Measurements from ENCODE around the gene PLXNA4.
A peak's percentile ranks its signal among the peaks of the same experiment; 100 is the strongest.

The PLXNA4 gene

DNA sequence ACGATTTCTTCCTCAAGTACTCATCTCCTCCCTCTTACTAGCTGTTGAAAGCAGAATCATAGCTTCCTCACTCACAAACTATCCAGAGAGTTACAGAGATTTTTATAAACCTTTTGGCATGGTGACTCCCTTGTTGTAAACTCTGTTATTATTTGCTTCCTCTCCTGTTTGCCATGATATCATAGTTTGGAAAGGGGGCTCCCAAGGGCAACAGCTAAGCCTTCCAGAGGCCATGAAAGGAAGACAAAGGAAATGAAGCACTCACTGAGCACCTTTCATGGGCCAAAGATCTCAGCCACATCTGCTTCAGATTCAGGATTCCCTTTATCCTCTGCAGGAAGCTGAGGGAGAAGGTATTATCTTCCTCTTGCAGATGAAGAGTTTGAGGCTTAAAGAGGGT lies 484.6 kb downstream of the PLXNA4 start:
- Histone ChIP-seq H4K8ac (ENCODE audit: low read length) (no peak overlapping the region), H3K4me1 (ENCODE audit: control insufficient read depth, insufficient read depth, low read depth, low read length) (no peaks in the 10 kb centered on the region), H2BK15ac (ENCODE audit: low read depth, poor library complexity, severe bottlenecking) (no peak overlapping the region), H2BK120ac (ENCODE audit: low read depth, low read length) (no peak overlapping the region), H3K36me3 (ENCODE audit: control insufficient read depth in 1 of 2, insufficient read depth in 2 of 2, low read depth in 1 of 2, low read length in 2 of 2) (no peaks in the 10 kb centered on the region), H2BK5ac (ENCODE audit: low read depth, low read length, poor library complexity, severe bottlenecking) (no peak overlapping the region), H3K9me3 (ENCODE audit: control insufficient read depth, low read length) (no peaks in the 10 kb centered on the region), H4K91ac (ENCODE audit: low read length) (no peak overlapping the region), H3K9ac (ENCODE audit: low read length) (no peak overlapping the region), H3K14ac (ENCODE audit: low read length in 2 of 2) (no peak overlapping the region), H2BK12ac (ENCODE audit: low read length in 2 of 2) (no peak overlapping the region), H3K27ac (ENCODE audit: low read length, poor library complexity, severe bottlenecking) (no peak overlapping the region), H3K79me1 (replicated peaks; ENCODE audit: low read length, poor library complexity, severe bottlenecking) (no peaks in the 10 kb centered on the region), H3K23ac (ENCODE audit: low read length in 2 of 2) (no peak overlapping the region), H3K4me3 (ENCODE audit: insufficient read depth in 1 of 2, low read depth in 1 of 2, low read length in 2 of 2) (no peak overlapping the region), H2AFZ (ENCODE audit: low read depth, low read length) (no peak overlapping the region), H3K27me3 (ENCODE audit: control insufficient read depth in 1 of 2, insufficient read depth in 1 of 2, low read length in 2 of 2) (peaks cover 6 to 56% of the 10 kb centered on the region in 2 experiments), H3K4me2 (ENCODE audit: low read length, poor library complexity, severe bottlenecking) (no peak overlapping the region), H3K18ac (ENCODE audit: low read depth in 1 of 2, low read length in 2 of 2) (no peak overlapping the region), H2AK5ac (ENCODE audit: low read length, severe bottlenecking) (no peak overlapping the region), H3K4ac (ENCODE audit: low read depth in 1 of 2, low read length in 2 of 2) (no peak overlapping the region)
- WGBS = 44% methylated on average over 1 of the region's 1 CpG
- DNase-seq = no peak

- H3K4ac ChIP-seq (ENCODE audit: low read depth in 1 of 2, low read length in 2 of 2) = no peak overlapping the region
- no peak overlapping the region for H4K8ac ChIP-seq (ENCODE audit: low read length)
- H3K27ac ChIP-seq (ENCODE audit: low read length, poor library complexity, severe bottlenecking) = no peak overlapping the region
- no peak overlapping the region for H2BK120ac ChIP-seq (ENCODE audit: low read depth, low read length)
- peak; percentile 42 for DNase-seq
- no peak overlapping the region for H3K9ac ChIP-seq (ENCODE audit: low read length)
- H3K36me3 ChIP-seq (ENCODE audit: control insufficient read depth in 1 of 2, insufficient read depth in 2 of 2, low read depth in 1 of 2, low read length in 2 of 2) = no peaks in the 10 kb centered on the region
- 65% methylated on average over 2 of the region's 4 CpGs for WGBS
- no peak overlapping the region for H4K91ac ChIP-seq (ENCODE audit: low read length)
- no peak overlapping the region for H2AK5ac ChIP-seq (ENCODE audit: low read length, severe bottlenecking)
- H2BK5ac ChIP-seq (ENCODE audit: low read depth, low read length, poor library complexity, severe bottlenecking) = no peak overlapping the region
- no peaks in the 10 kb centered on the region for H3K9me3 ChIP-seq (ENCODE audit: control insufficient read depth, low read length)
- H3K4me1 ChIP-seq (ENCODE audit: control insufficient read depth, insufficient read depth, low read depth, low read length) = no peaks in the 10 kb centered on the region
- H3K4me2 ChIP-seq (ENCODE audit: low read length, poor library complexity, severe bottlenecking) = no peak overlapping the region
- no peak overlapping the region for H2BK12ac ChIP-seq (ENCODE audit: low read length in 2 of 2)
- no peak overlapping the region for H2BK15ac ChIP-seq (ENCODE audit: low read depth, poor library complexity, severe bottlenecking)
- peaks cover 6 to 51% of the 10 kb centered on the region in 2 experiments for H3K27me3 ChIP-seq (ENCODE audit: control insufficient read depth in 1 of 2, insufficient read depth in 1 of 2, low read length in 2 of 2)
- no peak overlapping the region for H3K18ac ChIP-seq (ENCODE audit: low read depth in 1 of 2, low read length in 2 of 2)
- H2AFZ ChIP-seq (ENCODE audit: low read depth, low read length) = no peak overlapping the region
- no peak overlapping the region for H3K14ac ChIP-seq (ENCODE audit: low read length in 2 of 2)
- no peak overlapping the region for H3K23ac ChIP-seq (ENCODE audit: low read length in 2 of 2)
- no peaks in the 10 kb centered on the region for H3K79me1 ChIP-seq (replicated peaks; ENCODE audit: low read length, poor library complexity, severe bottlenecking)
- no peak overlapping the region for H3K4me3 ChIP-seq (ENCODE audit: insufficient read depth in 1 of 2, low read depth in 1 of 2, low read length in 2 of 2)
Measured at GRCh38 chr7:132090444-132090843, 485.8 kb downstream of the PLXNA4 start.

GRCh38 chr7:132089356-132089755 lies 486.9 kb downstream of the PLXNA4 start:
- H3K4me3 ChIP-seq (ENCODE audit: insufficient read depth in 1 of 2, low read depth in 1 of 2, low read length in 2 of 2) = no peak overlapping the region
- no peak for DNase-seq
- no peaks in the 10 kb centered on the region for H3K79me1 ChIP-seq (replicated peaks; ENCODE audit: low read length, poor library complexity, severe bottlenecking)
- H2AK5ac ChIP-seq (ENCODE audit: low read length, severe bottlenecking) = no peak overlapping the region
- no peak overlapping the region for H3K23ac ChIP-seq (ENCODE audit: low read length in 2 of 2)
- no peak overlapping the region for H2AFZ ChIP-seq (ENCODE audit: low read depth, low read length)
- no peak overlapping the region for H3K9ac ChIP-seq (ENCODE audit: low read length)
- no peak overlapping the region for H4K8ac ChIP-seq (ENCODE audit: low read length)
- no peaks in the 10 kb centered on the region for H3K9me3 ChIP-seq (ENCODE audit: control insufficient read depth, low read length)
- WGBS = 91% methylated on average over 3 of the region's 3 CpGs
- no peaks in the 10 kb centered on the region for H3K36me3 ChIP-seq (ENCODE audit: control insufficient read depth in 1 of 2, insufficient read depth in 2 of 2, low read depth in 1 of 2, low read length in 2 of 2)
- H3K18ac ChIP-seq (ENCODE audit: low read depth in 1 of 2, low read length in 2 of 2) = no peak overlapping the region
- no peak overlapping the region for H3K27ac ChIP-seq (ENCODE audit: low read length, poor library complexity, severe bottlenecking)
- no peak overlapping the region for H3K4ac ChIP-seq (ENCODE audit: low read depth in 1 of 2, low read length in 2 of 2)
- no peak overlapping the region for H2BK120ac ChIP-seq (ENCODE audit: low read depth, low read length)
- no peak overlapping the region for H2BK12ac ChIP-seq (ENCODE audit: low read length in 2 of 2)
- H2BK5ac ChIP-seq (ENCODE audit: low read depth, low read length, poor library complexity, severe bottlenecking) = no peak overlapping the region
- peaks cover 6 to 42% of the 10 kb centered on the region in 2 experiments for H3K27me3 ChIP-seq (ENCODE audit: control insufficient read depth in 1 of 2, insufficient read depth in 1 of 2, low read length in 2 of 2)
- H3K4me2 ChIP-seq (ENCODE audit: low read length, poor library complexity, severe bottlenecking) = no peak overlapping the region
- no peak overlapping the region for H3K14ac ChIP-seq (ENCODE audit: low read length in 2 of 2)
- H4K91ac ChIP-seq (ENCODE audit: low read length) = no peak overlapping the region
- no peaks in the 10 kb centered on the region for H3K4me1 ChIP-seq (ENCODE audit: control insufficient read depth, insufficient read depth, low read depth, low read length)
- no peak overlapping the region for H2BK15ac ChIP-seq (ENCODE audit: low read depth, poor library complexity, severe bottlenecking)

DNA sequence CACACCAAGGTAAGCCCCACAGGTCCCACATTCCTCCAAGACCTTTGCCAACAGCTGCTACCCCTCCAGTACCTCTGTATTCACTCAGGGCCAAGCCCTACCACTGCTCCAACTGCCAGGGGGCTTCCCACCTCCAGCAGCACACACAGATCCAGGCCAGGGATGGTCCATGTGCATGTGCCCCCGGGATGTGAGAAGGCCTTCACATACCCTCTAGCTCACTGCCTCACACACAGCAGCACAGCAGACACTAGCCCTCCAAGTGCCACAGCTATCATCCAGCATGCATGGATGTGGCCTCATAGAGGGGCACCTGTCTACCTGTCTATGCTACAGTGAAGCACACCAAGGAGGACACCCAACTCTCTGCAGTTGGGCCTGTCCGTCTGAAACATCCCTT lies 488.8 kb downstream of the PLXNA4 start:
- Histone ChIP-seq H4K91ac (ENCODE audit: low read length) (no peak overlapping the region), H2BK15ac (ENCODE audit: low read depth, poor library complexity, severe bottlenecking) (no peak overlapping the region), H3K9me3 (ENCODE audit: control insufficient read depth, low read length) (no peaks in the 10 kb centered on the region), H3K4ac (ENCODE audit: low read depth in 1 of 2, low read length in 2 of 2) (no peak overlapping the region), H3K79me1 (replicated peaks; ENCODE audit: low read length, poor library complexity, severe bottlenecking) (no peaks in the 10 kb centered on the region), H2BK12ac (ENCODE audit: low read length in 2 of 2) (no peak overlapping the region), H2AFZ (ENCODE audit: low read depth, low read length) (no peak overlapping the region), H3K14ac (ENCODE audit: low read length in 2 of 2) (peak overlapping the region in 1 of 2 experiments; percentile 38), H3K4me2 (ENCODE audit: low read length, poor library complexity, severe bottlenecking) (no peak overlapping the region), H3K27me3 (ENCODE audit: control insufficient read depth in 1 of 2, insufficient read depth in 1 of 2, low read length in 2 of 2) (peaks cover 0 to 28% of the 10 kb centered on the region in 2 experiments), H3K4me3 (ENCODE audit: insufficient read depth in 1 of 2, low read depth in 1 of 2, low read length in 2 of 2) (no peak overlapping the region), H3K23ac (ENCODE audit: low read length in 2 of 2) (no peak overlapping the region), H3K9ac (ENCODE audit: low read length) (no peak overlapping the region), H3K4me1 (ENCODE audit: control insufficient read depth, insufficient read depth, low read depth, low read length) (no peaks in the 10 kb centered on the region), H3K18ac (ENCODE audit: low read depth in 1 of 2, low read length in 2 of 2) (no peak overlapping the region), H2BK120ac (ENCODE audit: low read depth, low read length) (no peak overlapping the region), H4K8ac (ENCODE audit: low read length) (no peak overlapping the region), H3K36me3 (ENCODE audit: control insufficient read depth in 1 of 2, insufficient read depth in 2 of 2, low read depth in 1 of 2, low read length in 2 of 2) (no peaks in the 10 kb centered on the region), H2AK5ac (ENCODE audit: low read length, severe bottlenecking) (no peak overlapping the region), H2BK5ac (ENCODE audit: low read depth, low read length, poor library complexity, severe bottlenecking) (no peak overlapping the region), H3K27ac (ENCODE audit: low read length, poor library complexity, severe bottlenecking) (no peak overlapping the region)
- no peak for DNase-seq
- 89% methylated on average over 2 of the region's 2 CpGs for WGBS
